ENCODE data around the gene ZNF282. TPM values are rescaled to one million over a fixed set of nuclear protein-coding genes. Genes with fewer than 3 reads are reported as not detected.

Gene ZNF282
- total and polyA plus RNA-seq, 9 of the 15 experiments (the other 6 are each of a cell fraction or from before 2014, with no cell fraction given): 0.76 to 58.6 (median 17.4) TPM

DNA sequence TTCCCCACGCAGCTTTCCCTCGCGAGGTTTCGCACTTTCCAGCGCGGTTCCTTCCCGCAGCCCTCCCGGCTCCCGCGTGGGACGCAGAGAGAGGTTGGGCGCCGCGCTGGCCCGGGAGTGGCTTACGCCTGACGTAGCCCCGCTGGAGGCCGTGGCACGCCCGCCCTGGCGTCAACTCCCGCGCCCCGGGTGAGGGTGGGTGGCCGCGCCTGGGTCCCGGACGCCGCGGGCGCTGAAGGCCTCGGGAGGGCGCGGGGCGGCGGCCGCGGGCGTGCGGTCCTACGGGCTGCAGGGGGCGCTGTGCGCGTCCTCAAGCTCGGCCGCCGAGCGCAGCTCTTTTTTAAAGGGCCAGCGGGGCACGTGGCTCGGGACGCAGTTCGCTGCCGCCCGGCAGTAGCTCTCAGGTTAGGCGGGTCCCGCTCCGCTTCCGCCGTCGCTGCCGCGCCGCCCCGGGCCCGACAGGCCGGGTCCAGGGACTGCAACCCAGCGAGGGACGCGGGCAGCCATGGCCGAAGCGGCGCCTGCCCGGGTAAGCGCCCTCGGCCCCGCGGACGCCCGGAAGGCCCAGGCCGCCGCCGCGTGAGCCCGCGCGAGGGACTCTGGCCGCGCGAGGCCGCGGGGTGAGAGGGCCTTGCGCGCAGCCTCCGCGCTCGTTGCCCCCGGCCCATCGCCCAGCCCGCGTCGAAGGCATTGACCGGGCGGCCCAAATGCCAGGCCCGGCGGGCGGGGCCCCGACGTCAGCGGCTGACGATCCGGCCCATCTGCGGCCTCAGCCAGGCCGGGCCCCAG, 66.7 kb downstream of the ZNF282 start, which contains the start of gene ZNF783 (continued):
- TF ChIP-seq HNRNPK (IDR thresholded peaks at IDR 0.05; ENCODE audit: low read depth, low read length, poor library complexity, severe bottlenecking): no peak
- TF ChIP-seq, protein P1, sequence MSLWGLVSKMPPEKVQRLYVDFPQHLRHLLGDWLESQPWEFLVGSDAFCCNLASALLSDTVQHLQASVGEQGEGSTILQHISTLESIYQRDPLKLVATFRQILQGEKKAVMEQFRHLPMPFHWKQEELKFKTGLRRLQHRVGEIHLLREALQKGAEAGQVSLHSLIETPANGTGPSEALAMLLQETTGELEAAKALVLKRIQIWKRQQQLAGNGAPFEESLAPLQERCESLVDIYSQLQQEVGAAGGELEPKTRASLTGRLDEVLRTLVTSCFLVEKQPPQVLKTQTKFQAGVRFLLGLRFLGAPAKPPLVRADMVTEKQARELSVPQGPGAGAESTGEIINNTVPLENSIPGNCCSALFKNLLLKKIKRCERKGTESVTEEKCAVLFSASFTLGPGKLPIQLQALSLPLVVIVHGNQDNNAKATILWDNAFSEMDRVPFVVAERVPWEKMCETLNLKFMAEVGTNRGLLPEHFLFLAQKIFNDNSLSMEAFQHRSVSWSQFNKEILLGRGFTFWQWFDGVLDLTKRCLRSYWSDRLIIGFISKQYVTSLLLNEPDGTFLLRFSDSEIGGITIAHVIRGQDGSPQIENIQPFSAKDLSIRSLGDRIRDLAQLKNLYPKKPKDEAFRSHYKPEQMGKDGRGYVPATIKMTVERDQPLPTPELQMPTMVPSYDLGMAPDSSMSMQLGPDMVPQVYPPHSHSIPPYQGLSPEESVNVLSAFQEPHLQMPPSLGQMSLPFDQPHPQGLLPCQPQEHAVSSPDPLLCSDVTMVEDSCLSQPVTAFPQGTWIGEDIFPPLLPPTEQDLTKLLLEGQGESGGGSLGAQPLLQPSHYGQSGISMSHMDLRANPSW (CRISPR knock-in tag; IDR thresholded peaks at IDR 0.05): 0 out of 2 replicates have a peak, but pooled peaks have one; percentile 32
- TF ChIP-seq SIRT6 (IDR thresholded peaks at IDR 0.05; ENCODE audit: low read depth, low read length): no peak
- peak; percentile 12 for TF ChIP-seq PHF20 (IDR thresholded peaks at IDR 0.05; ENCODE audit: partially characterized antibody)
- TF ChIP-seq, protein P2, sequence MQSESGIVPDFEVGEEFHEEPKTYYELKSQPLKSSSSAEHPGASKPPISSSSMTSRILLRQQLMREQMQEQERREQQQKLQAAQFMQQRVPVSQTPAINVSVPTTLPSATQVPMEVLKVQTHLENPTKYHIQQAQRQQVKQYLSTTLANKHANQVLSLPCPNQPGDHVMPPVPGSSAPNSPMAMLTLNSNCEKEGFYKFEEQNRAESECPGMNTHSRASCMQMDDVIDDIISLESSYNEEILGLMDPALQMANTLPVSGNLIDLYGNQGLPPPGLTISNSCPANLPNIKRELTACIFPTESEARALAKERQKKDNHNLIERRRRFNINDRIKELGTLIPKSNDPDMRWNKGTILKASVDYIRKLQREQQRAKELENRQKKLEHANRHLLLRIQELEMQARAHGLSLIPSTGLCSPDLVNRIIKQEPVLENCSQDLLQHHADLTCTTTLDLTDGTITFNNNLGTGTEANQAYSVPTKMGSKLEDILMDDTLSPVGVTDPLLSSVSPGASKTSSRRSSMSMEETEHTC (IDR thresholded peaks at IDR 0.05): no peak
- TF ChIP-seq HMGN3 (IDR thresholded peaks at IDR 0.05; ENCODE audit: borderline replicate concordance, extremely low read depth, insufficient read length, low read depth, low read length): no peak
- TF ChIP-seq MAFK (IDR thresholded peaks at IDR 0.05; ENCODE audit: low read length): no peak
- peak; percentile 70; the same call in 1 of the 2 replicates for TF ChIP-seq MTA3 (IDR thresholded peaks at IDR 0.05; ENCODE audit: borderline replicate concordance)
- TF ChIP-seq POLR2H (tag; IDR thresholded peaks at IDR 0.05; ENCODE audit: low read depth): no peak
- no peak for TF ChIP-seq NCOA2 (IDR thresholded peaks at IDR 0.05; ENCODE audit: partially characterized antibody in 2 of 2)
- TF ChIP-seq EWSR1 (IDR thresholded peaks at IDR 0.05; ENCODE audit: borderline replicate concordance, low read depth, partially characterized antibody): no peak
- TF ChIP-seq NR3C1 (CRISPR knock-in tag; IDR thresholded peaks at IDR 0.05): peak; percentile 79
- TF ChIP-seq ZNF224 (CRISPR knock-in tag; IDR thresholded peaks at IDR 0.05): no peak
- no peak for TF ChIP-seq KAT2B (IDR thresholded peaks at IDR 0.05; ENCODE audit: low read depth, low read length)
- no peak for TF ChIP-seq ZNF316 (IDR thresholded peaks at IDR 0.05)
- TF ChIP-seq, protein P3, sequence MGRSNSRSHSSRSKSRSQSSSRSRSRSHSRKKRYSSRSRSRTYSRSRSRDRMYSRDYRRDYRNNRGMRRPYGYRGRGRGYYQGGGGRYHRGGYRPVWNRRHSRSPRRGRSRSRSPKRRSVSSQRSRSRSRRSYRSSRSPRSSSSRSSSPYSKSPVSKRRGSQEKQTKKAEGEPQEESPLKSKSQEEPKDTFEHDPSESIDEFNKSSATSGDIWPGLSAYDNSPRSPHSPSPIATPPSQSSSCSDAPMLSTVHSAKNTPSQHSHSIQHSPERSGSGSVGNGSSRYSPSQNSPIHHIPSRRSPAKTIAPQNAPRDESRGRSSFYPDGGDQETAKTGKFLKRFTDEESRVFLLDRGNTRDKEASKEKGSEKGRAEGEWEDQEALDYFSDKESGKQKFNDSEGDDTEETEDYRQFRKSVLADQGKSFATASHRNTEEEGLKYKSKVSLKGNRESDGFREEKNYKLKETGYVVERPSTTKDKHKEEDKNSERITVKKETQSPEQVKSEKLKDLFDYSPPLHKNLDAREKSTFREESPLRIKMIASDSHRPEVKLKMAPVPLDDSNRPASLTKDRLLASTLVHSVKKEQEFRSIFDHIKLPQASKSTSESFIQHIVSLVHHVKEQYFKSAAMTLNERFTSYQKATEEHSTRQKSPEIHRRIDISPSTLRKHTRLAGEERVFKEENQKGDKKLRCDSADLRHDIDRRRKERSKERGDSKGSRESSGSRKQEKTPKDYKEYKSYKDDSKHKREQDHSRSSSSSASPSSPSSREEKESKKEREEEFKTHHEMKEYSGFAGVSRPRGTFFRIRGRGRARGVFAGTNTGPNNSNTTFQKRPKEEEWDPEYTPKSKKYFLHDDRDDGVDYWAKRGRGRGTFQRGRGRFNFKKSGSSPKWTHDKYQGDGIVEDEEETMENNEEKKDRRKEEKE (IDR thresholded peaks at IDR 0.05; ENCODE audit: borderline replicate concordance in 1 of 2, control insufficient read depth in 1 of 2, low read depth in 2 of 2, low read length in 1 of 2): no peak; a peak in 1 of 4 replicates
- TF ChIP-seq ZNF274 (IDR thresholded peaks at IDR 0.05; ENCODE audit: borderline replicate concordance, low read depth, low read length): no peak
- 0 out of 2 replicates have a peak, but pooled peaks have one; percentile 61 for TF ChIP-seq ERF (CRISPR knock-in tag; IDR thresholded peaks at IDR 0.05)
